ENCODE results near the gene NIPAL3. TPM values are rescaled to one million over a fixed set of nuclear protein-coding genes. Genes with fewer than 3 reads are reported as not detected.

The NIPAL3 gene
- total RNA-seq, 4 donors from 2014 or later, result 25.0 to 36.5 (median 31.3) TPM

DNA sequence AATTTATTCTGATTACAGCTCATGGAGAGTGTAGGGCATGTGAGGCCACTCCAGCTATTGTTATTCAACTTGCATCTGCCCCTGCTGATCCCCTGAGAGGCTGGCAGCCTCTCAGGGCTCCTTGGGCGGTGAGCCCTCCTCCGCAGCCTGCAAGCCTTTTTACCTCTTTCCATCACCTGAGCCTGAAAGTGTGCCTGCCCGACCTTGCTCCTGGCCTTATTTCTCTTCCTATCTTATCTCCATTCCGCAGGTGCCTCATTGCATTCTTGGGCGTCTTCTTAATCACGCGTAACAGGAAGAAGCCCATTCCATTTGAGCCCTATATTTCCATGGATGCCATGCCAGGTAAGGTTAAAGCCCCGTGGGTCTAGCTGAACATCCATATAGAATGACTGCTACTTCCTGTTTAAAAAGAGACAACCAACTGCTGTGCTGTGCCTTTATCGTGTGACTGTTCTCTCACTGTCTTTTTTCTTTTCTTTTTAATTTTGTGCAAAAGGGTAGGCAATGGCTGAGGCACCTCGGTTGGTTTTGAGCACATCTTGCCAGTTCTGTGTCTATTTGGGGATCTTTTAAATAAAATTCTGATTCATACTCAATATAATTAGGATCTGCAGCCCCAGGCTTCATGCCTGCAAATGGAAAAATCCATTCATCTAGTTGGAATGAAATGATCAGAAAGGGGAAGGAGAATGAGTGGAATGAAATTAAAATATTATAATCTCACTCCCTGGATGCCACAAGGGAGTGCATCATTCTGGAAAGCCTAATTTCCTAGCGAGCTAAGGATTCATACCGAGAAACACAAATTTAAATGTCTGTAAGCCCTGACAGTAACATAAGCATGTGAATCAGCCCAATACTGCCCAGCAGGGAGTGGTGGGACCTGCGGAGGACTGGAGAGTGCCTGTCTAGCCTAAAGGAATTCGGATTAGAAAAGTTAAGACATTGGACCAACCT, 48.5 kb downstream of the NIPAL3 start:
- 72 to 74% methylated on average over 14 of the region's 14 CpGs for WGBS, 2 donors
- no peaks in the 10 kb centered on the region for H3K27me3 ChIP-seq
- no peak for DNase-seq
- intact Hi-C loops (cut with DNase I), result no loop called here
- H3K4me1 ChIP-seq, result peaks cover 0 to 2% (median 0%) of the 10 kb centered on the region in 3 donors
- no peak overlapping the region for H3K4me3 ChIP-seq
- no peaks in the 10 kb centered on the region for H3K9me3 ChIP-seq
- TF ChIP-seq, protein P1, sequence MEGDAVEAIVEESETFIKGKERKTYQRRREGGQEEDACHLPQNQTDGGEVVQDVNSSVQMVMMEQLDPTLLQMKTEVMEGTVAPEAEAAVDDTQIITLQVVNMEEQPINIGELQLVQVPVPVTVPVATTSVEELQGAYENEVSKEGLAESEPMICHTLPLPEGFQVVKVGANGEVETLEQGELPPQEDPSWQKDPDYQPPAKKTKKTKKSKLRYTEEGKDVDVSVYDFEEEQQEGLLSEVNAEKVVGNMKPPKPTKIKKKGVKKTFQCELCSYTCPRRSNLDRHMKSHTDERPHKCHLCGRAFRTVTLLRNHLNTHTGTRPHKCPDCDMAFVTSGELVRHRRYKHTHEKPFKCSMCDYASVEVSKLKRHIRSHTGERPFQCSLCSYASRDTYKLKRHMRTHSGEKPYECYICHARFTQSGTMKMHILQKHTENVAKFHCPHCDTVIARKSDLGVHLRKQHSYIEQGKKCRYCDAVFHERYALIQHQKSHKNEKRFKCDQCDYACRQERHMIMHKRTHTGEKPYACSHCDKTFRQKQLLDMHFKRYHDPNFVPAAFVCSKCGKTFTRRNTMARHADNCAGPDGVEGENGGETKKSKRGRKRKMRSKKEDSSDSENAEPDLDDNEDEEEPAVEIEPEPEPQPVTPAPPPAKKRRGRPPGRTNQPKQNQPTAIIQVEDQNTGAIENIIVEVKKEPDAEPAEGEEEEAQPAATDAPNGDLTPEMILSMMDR (IDR thresholded peaks at IDR 0.05), result no peak
- TF ChIP-seq POLR2A (IDR thresholded peaks at IDR 0.05), result no peak
- no peak overlapping the region for H3K27ac ChIP-seq
- H3K36me3 ChIP-seq, result peaks cover 0 to 100% (median 3%) of the 10 kb centered on the region in 3 donors

- H3K27me3 ChIP-seq, result no peaks in the 10 kb centered on the region
- TF ChIP-seq, protein P1 (IDR thresholded peaks at IDR 0.05), result no peak
- no peak for TF ChIP-seq POLR2A (IDR thresholded peaks at IDR 0.05)
- WGBS, 2 donors, result 66 to 73% methylated on average over 4 of the region's 4 CpGs
- intact Hi-C loops (cut with DNase I), result no loop called here
- H3K27ac ChIP-seq, result no peak overlapping the region
- no peak for DNase-seq
- H3K4me1 ChIP-seq, result peaks cover 0 to 2% (median 0%) of the 10 kb centered on the region in 3 donors
- H3K36me3 ChIP-seq, result peaks cover 0 to 100% (median 3%) of the 10 kb centered on the region in 3 donors
- no peak overlapping the region for H3K4me3 ChIP-seq
- no peaks in the 10 kb centered on the region for H3K9me3 ChIP-seq
Observed at GRCh38 chr1:24465099-24465498, 49.5 kb downstream of the NIPAL3 start.

GRCh38 chr1:24465638-24466037, 50.0 kb downstream of the NIPAL3 start:
- no peak overlapping the region for H3K4me3 ChIP-seq
- no peak for DNase-seq
- H3K4me1 ChIP-seq, result peaks cover 0 to 2% (median 0%) of the 10 kb centered on the region in 3 donors
- no peaks in the 10 kb centered on the region for H3K9me3 ChIP-seq
- intact Hi-C loops (cut with DNase I), result no loop called here
- TF ChIP-seq, protein P1 (IDR thresholded peaks at IDR 0.05), result no peak
- TF ChIP-seq POLR2A (IDR thresholded peaks at IDR 0.05), result no peak
- H3K27me3 ChIP-seq, result no peaks in the 10 kb centered on the region
- H3K27ac ChIP-seq, result no peak overlapping the region
- WGBS, 2 donors, result 80 to 91% methylated on average over 2 of the region's 2 CpGs
- H3K36me3 ChIP-seq, result peaks cover 0 to 100% (median 3%) of the 10 kb centered on the region in 3 donors

- intact Hi-C loops (cut with DNase I), result no loop called here
- DNase-seq, result no peak
- no peak for TF ChIP-seq POLR2A (IDR thresholded peaks at IDR 0.05)
- TF ChIP-seq, protein P1 (IDR thresholded peaks at IDR 0.05), result no peak
Observed at GRCh38 chr1:24468685-24469316, 53.2 kb downstream of the NIPAL3 start.

DNA sequence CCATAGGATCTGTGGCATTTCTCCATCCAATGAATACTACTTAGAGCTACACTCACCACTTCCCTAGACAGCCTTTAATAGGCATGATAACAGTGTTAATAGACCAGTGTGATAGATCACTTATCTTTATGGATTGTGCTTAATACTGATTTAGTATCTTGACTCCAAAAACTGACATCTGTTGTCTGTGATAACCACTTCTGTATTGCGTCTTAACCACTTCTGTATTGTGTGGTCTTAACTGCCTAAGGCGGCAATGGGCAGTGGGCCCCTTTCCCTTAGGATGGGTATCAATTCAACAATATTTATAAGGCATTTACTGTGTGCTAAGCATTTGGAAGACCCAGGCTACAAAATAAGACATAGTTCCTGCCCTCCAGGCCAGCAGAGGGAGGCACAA, 55.0 kb downstream of the NIPAL3 start:
- Histone ChIP-seq H3K9me3 (no peaks in the 10 kb centered on the region), H3K27ac (no peak overlapping the region), H3K4me3 (no peak overlapping the region), H3K4me1 (peaks cover 0 to 2% (median 0%) of the 10 kb centered on the region in 3 donors), H3K27me3 (no peaks in the 10 kb centered on the region), H3K36me3 (peaks cover 0 to 51% (median 3%) of the 10 kb centered on the region in 3 donors)
- intact Hi-C loops (cut with DNase I), result no loop called here
- 63 to 80% methylated on average over 1 to 2 of the region's 2 CpGs for WGBS, 2 donors
- DNase-seq, result no peak
- TF ChIP-seq, protein P1 (IDR thresholded peaks at IDR 0.05), result no peak
- no peak for TF ChIP-seq POLR2A (IDR thresholded peaks at IDR 0.05)

More at GRCh38 chr1:24468685-24469316, 53.2 kb downstream of the NIPAL3 start:
- H3K27ac ChIP-seq, result no peak overlapping the region
- peaks cover 0 to 69% (median 3%) of the 10 kb centered on the region in 3 donors for H3K36me3 ChIP-seq
- H3K27me3 ChIP-seq, result no peaks in the 10 kb centered on the region
- no peaks in the 10 kb centered on the region for H3K9me3 ChIP-seq
- 81 to 95% methylated on average over 11 of the region's 11 CpGs for WGBS, 2 donors
- no peak overlapping the region for H3K4me3 ChIP-seq
- H3K4me1 ChIP-seq, result peaks cover 0 to 2% (median 0%) of the 10 kb centered on the region in 3 donors
